PFSK-1 (cell line): Measurements from ENCODE around the gene PPFIBP1.

Experiments used
- FOXP2 ChIP-seq: optimal IDR thresholded peaks from 2 replicates; pipeline ENCODE3; 2011; ENCODE audit warnings: borderline replicate concordance, control low read depth, inconsistent platforms; ENCODE audit not compliant: insufficient read depth; ENCODE audit errors: extremely low read length, extremely low read depth
- POLR2AphosphoS5 ChIP-seq: IDR thresholded peaks from 2 replicates; pipeline ENCODE4 v1.6.1; 2012; ENCODE audit warnings: low read depth, mild to moderate bottlenecking, control low read depth, low read length, moderate library complexity
- REST ChIP-seq, 2 experiments: IDR thresholded peaks; 2 replicates each; pipeline versions ENCODE4 v1.6.1 to v1.8.0; 2011 to 2012; ENCODE audit warnings: low read depth in 2 of 2, low read length in 2 of 2, control low read depth in 1 of 2, inconsistent platforms in 1 of 2, mild to moderate bottlenecking in 1 of 2, moderate library complexity in 1 of 2; ENCODE audit not compliant: insufficient read depth in 1 of 2
- SIN3A ChIP-seq: IDR thresholded peaks from 2 replicates; pipeline ENCODE4 v1.6.1; 2012; ENCODE audit warnings: mild to moderate bottlenecking, low read length, moderate library complexity, borderline replicate concordance; ENCODE audit not compliant: insufficient read depth
- TAF1 ChIP-seq: IDR thresholded peaks from 2 replicates; pipeline ENCODE4 v1.6.1; 2012; ENCODE audit warnings: low read length, control low read depth, borderline replicate concordance; ENCODE audit not compliant: insufficient read depth

The PPFIBP1 gene

GRCh38 chr12:27577688-27578087 is 53.7 kb downstream of the PPFIBP1 start:
- TF ChIP-seq REST (IDR thresholded peaks at IDR 0.05; ENCODE audit: insufficient read depth in 1 of 2, low read depth in 2 of 2, low read length in 2 of 2), result no peak
- TF ChIP-seq POLR2AphosphoS5, result no peak
- TF ChIP-seq TAF1, result no peak
- TF ChIP-seq SIN3A, result no peak
- no peak for TF ChIP-seq FOXP2

- TF ChIP-seq REST (IDR thresholded peaks at IDR 0.05; ENCODE audit: insufficient read depth in 1 of 2, low read depth in 2 of 2, low read length in 2 of 2), result no peak
These were observed 54.8 kb downstream of the PPFIBP1 start for GRCh38 chr12:27578689-27579372.

GRCh38 chr12:27580561-27581330 is 56.7 kb downstream of the PPFIBP1 start:
- TF ChIP-seq REST (IDR thresholded peaks at IDR 0.05; ENCODE audit: insufficient read depth in 1 of 2, low read depth in 2 of 2, low read length in 2 of 2) (no peak), POLR2AphosphoS5 (no peak), FOXP2 (no peak), TAF1 (no peak), SIN3A (no peak)

- TF ChIP-seq SIN3A, result no peak
- TF ChIP-seq POLR2AphosphoS5, result no peak
- no peak for TF ChIP-seq TAF1
- no peak for TF ChIP-seq FOXP2
- TF ChIP-seq REST (IDR thresholded peaks at IDR 0.05; ENCODE audit: insufficient read depth in 1 of 2, low read depth in 2 of 2, low read length in 2 of 2), result no peak
These were observed 59.2 kb downstream of the PPFIBP1 start for GRCh38 chr12:27583057-27583797.
